ENCODE results near the gene CXADR.
"Not testable (repeated sequence)": the region's sequence is repeated elsewhere in the genome, so short reads cannot be mapped to it uniquely, and the experiment has no call there.

Gene CXADR

GRCh38 chr21:17512253-17513213 is at the start of gene CXADR:
Gene CXADR, plus strand, starts transcription at chr21:17513043. Its CDS starts 87 bp downstream, at chr21:17513130.
- DNase-seq (ENCODE audit: low spot score), result peak; percentile 60

DNA sequence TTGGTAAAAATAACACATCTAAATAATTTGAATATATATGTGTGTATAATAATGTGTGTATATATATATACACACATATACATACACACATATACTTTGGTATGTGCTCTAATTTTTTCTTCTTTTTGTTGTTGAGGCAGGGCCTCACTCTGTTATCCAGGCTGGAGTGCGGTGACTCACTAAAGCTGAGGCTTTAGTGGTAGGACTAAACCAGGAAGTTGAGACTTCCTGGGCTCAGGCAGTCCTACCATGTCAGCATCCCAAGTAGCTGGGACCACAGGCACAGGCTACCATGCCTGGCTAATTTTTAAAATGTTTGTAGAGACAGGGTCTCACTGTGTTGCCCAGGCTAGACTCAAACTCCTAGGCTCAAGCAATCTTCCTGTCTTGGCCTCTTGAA is 46.7 kb upstream of the CXADR start:
- peak; percentile 35 for DNase-seq (ENCODE audit: low spot score)

DNA sequence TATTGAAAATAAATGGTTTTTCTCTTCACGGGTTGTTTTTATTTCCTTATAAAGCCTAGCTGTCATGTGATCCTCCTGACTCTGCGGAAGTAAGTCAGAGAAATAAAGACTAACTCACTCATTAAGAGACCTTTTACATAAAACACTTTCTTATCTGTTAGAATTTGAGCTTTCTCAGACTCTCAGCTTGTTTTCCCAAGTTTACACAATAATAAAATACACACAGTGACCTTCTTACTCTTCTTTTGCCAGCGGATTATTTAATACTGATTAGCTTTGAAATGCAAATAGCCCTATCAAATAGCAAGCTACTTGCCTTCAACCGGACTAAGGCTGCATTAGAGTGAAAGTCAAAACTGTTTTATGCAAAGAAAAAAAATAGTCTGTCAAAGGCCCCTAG is 45.5 kb upstream of the CXADR start:
- DNase-seq (ENCODE audit: low spot score), result no peak

- DNase-seq (ENCODE audit: low spot score), result no peak
These were observed 45.0 kb upstream of the CXADR start for GRCh38 chr21:17467829-17468228.

GRCh38 chr21:17468698-17469097 is 44.1 kb upstream of the CXADR start:
- no peak for DNase-seq (ENCODE audit: low spot score)

GRCh38 chr21:17469727-17470126 is 43.1 kb upstream of the CXADR start:
- DNase-seq (ENCODE audit: low spot score), result no peak

GRCh38 chr21:17472182-17472581 is 40.7 kb upstream of the CXADR start:
- DNase-seq (ENCODE audit: low spot score), result no peak

DNA sequence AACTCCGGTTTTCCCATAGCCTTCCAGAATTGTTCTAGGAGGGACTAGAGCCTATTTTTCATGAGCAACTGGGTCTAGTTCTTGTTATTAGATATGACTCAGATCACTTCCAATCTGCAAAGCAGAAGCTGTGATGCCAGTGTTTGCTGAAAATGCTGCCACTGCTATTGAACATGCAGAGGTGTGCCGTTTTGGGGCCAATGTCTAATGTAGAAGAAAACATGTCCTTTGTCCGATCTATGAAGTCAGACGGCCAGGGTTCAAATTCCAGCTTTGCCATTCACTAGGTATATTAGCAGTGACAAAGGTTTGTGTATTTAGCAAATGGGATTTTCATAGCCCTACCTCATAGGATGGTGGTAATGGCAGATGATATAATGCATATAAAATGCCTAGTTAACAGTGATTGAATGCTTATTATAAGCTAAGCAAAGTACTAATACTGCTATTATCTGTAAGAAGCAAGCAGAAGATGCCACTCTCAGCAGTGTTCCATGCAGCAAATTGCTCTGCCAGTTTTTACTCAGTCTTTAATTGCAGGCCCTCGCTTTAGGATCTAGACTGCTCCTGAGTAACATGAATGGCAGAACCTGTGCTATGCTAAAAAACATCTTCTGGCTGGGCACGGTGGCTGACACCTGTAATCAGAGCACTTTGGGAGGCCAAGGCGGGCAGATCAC is 40.1 kb upstream of the CXADR start:
- no peak for DNase-seq (ENCODE audit: low spot score)

- no peak for DNase-seq (ENCODE audit: low spot score)
These were observed 36.8 kb upstream of the CXADR start for GRCh38 chr21:17476006-17476405.

DNA sequence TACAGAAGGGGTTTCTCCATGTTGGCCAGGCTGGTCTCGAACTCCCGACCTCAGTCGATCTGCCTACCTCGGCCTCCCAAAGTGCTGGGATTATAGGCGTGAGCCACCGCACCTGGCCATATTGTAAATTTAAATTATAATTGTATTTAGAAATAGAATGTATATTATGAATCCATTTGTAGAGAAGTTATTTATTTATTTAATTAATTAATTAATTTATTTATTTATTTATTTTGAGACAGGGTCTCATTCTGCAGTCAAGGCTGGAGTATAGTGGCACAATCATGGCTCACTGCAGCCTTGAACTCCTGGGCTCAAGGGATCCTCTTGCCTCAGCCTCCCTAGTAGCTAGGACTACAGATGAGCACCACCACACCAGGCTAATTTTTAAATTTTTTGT is 34.7 kb upstream of the CXADR start:
- DNase-seq (ENCODE audit: low spot score), result not testable (repeated sequence)

DNA sequence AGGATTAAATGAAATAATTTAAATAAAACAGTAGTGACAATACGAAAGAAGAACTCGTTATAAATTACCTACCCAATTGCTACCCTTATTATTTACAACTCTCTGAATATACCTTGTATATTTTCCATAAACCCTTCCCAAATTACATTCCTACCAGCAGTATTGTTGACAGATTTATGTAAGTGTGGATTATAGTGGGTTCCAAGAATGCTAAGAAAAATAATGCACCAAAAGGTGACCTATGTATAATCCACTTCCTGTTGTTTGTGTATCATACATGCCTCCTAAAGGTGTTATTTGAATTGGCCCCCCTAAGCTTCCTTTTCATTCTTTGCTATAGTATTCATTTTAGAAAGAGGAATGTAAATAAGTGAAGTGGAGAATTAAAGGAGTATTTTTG is 33.2 kb upstream of the CXADR start:
- no peak for DNase-seq (ENCODE audit: low spot score)

- no peak for DNase-seq (ENCODE audit: low spot score)
These were observed 29.9 kb upstream of the CXADR start for GRCh38 chr21:17482928-17483327.

DNA sequence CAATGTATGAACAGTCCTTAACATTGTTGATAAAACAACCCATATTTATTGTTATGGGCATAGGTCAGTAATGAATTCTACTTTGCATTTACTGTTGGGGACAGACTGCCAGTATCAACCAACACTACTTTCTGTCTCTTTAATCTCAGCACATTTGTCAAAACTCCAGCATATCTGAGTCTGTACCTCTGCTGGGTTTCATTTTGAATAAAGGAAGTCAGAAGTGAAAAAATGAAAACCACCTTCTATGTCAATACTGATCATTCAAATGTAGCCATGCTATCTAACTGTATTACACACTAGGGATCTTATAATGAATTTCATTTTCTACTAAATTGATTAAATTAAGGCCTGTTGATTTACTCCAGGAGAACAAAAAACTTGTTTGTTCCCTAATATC is 24.2 kb upstream of the CXADR start:
- DNase-seq (ENCODE audit: low spot score), result no peak

- not testable (repeated sequence) for DNase-seq (ENCODE audit: low spot score)
These were observed 23.3 kb upstream of the CXADR start for GRCh38 chr21:17489565-17489964.

DNA sequence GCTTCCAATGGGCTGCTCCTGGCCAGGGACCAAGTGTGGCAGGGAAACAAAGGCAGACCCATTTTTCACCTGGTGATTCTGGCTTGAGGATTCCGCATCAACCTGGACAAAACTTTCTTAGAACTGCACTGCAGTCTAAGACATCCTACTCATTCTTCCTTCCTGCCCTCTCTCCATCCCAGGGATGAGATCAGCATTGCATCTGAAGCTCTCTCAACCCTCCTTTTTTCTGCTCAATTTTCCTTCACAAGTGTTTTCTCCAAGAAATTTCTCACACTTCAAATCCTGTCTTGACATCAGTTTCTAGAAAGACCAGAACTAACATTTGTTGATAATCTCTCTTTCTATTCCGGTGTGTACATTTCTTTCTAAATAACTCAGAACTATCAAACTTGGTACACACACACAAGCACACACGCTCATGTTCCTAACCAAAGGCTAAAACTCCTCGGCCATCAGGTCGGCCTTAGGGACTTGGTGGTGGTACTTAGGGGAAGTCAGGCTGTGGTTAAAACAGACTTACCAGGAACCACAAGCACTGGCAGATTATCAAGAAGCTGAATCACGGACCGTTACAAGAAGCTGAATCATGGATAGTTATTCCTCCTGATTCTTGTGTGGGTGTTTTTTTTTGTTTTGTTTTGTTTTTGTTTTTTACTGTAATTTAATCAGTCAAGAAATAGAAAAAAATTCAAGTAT is 21.0 kb upstream of the CXADR start:
- DNase-seq (ENCODE audit: low spot score), result peak; percentile 87

- DNase-seq (ENCODE audit: low spot score), result peak; percentile 11
These were observed 20.3 kb upstream of the CXADR start for GRCh38 chr21:17492415-17493168.

DNA sequence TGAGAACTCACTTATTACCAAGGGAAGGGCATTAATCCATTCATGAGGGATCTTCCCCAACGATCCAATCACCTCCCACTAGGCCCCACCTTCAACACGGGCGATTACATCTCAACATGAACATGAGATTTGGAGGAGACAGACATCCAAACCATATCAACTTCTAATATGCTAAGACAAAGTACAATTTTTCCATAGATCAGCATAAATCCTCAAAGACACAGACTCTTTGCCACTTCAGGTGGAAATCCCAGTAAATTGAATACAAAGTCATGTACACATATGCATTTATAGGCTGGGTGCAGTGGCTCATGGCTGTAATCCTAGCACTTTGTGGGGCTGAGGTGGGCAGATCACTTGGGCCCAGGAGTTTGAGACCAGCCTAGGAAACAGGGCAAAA is 18.8 kb upstream of the CXADR start:
- DNase-seq (ENCODE audit: low spot score), result no peak

- no peak for DNase-seq (ENCODE audit: low spot score)
These were observed 17.2 kb upstream of the CXADR start for GRCh38 chr21:17495680-17496079.

GRCh38 chr21:17497316-17497715 is 15.5 kb upstream of the CXADR start:
- DNase-seq (ENCODE audit: low spot score), result no peak

GRCh38 chr21:17498586-17498985 is 14.3 kb upstream of the CXADR start:
- no peak for DNase-seq (ENCODE audit: low spot score)

- DNase-seq (ENCODE audit: low spot score), result no peak
These were observed 11.5 kb upstream of the CXADR start for GRCh38 chr21:17501107-17502006.
